ENCODE results near the gene FREY1. TPM values are rescaled to one million over a fixed set of nuclear protein-coding genes. Genes with fewer than 3 reads are reported as not detected.

FREY1 gene
- total and polyA plus RNA-seq, 2 donors (not counting 1 experiment from before 2014, with no cell fraction given), result 0.82 to 6.6 TPM

DNA sequence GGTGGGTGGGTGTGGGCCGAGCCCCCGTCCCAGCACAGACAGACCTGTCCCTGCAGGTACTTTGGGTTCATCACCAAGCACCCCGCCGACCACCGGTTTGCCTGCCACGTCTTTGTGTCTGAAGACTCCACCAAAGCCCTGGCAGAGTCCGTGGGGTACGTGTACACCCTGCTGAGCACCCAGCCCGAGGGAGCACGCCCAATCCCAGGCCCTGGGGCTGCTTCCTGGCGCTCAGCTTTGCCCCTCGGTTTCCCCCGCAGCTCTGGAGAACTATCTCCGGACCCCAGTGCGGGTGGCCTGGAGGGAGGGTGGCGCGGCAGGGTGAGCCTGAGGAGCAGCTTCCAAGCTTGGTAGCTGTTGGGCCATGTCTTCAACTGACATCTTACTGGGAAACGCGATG lies 2.0 kb downstream of the FREY1 start:
- CTCF ChIA-PET, result interaction anchor here (0.5 kb wide), 1 partner anchor 612 kb away, joined by 3 read pairs; no protein-coding TSS in a partner anchor
- H3K9me3 Mint-ChIP-seq (ENCODE audit: insufficient read depth), result no peaks in the 10 kb centered on the region
- peaks cover 3 to 18% of the 10 kb centered on the region in 2 donors for H3K4me1 ChIP-seq (ENCODE audit: control insufficient read depth in 2 of 2, insufficient read depth in 2 of 2, low read length in 2 of 2)
- no peak overlapping the region for H3K4me3 Mint-ChIP-seq
- peaks cover 18% of the 10 kb centered on the region for H3K4me1 Mint-ChIP-seq
- H3K36me3 ChIP-seq (replicated peaks in 1 of 2; ENCODE audit: control extremely low read depth in 1 of 2, control insufficient read depth in 1 of 2, extremely low read depth in 1 of 2, insufficient read depth in 2 of 2, low read length in 1 of 2), result peaks cover 0 to 11% of the 10 kb centered on the region in 2 experiments
- no peak overlapping the region for H3K27ac ChIP-seq (ENCODE audit: low read length in 2 of 2)
- H2AFZ ChIP-seq (ENCODE audit: insufficient read depth, low read depth, low read length, poor library complexity, severe bottlenecking), result no peak overlapping the region
- WGBS (ENCODE audit: insufficient coverage), result 96% methylated on average over 19 of the region's 19 CpGs
- no peak overlapping the region for H3K4me3 ChIP-seq (ENCODE audit: control extremely low read depth in 1 of 5, extremely low read depth in 1 of 5, insufficient read depth in 1 of 5, low read depth in 2 of 5, low read length in 4 of 5)
- intact Hi-C loops (cut with micrococcal nuclease), result no loop called here
- no peak overlapping the region for H3K4me2 ChIP-seq (replicated peaks; ENCODE audit: low read depth, low read length, poor library complexity, severe bottlenecking)
- TF ChIP-seq EZH2 (IDR thresholded peaks at IDR 0.05; ENCODE audit: borderline replicate concordance, insufficient read depth, low read depth, low read length, poor library complexity, severe bottlenecking), result no peak
- TF ChIP-seq, protein P1, sequence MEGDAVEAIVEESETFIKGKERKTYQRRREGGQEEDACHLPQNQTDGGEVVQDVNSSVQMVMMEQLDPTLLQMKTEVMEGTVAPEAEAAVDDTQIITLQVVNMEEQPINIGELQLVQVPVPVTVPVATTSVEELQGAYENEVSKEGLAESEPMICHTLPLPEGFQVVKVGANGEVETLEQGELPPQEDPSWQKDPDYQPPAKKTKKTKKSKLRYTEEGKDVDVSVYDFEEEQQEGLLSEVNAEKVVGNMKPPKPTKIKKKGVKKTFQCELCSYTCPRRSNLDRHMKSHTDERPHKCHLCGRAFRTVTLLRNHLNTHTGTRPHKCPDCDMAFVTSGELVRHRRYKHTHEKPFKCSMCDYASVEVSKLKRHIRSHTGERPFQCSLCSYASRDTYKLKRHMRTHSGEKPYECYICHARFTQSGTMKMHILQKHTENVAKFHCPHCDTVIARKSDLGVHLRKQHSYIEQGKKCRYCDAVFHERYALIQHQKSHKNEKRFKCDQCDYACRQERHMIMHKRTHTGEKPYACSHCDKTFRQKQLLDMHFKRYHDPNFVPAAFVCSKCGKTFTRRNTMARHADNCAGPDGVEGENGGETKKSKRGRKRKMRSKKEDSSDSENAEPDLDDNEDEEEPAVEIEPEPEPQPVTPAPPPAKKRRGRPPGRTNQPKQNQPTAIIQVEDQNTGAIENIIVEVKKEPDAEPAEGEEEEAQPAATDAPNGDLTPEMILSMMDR (IDR thresholded peaks at IDR 0.05), result no peak
- ATAC-seq (ENCODE audit: low read depth) (no peak), DNase-seq (no peak)
- no peaks in the 10 kb centered on the region for H3K79me2 ChIP-seq (ENCODE audit: control insufficient read depth, insufficient read depth, low read length)
- H3K9me3 ChIP-seq (ENCODE audit: control extremely low read depth in 1 of 3, control insufficient read depth in 2 of 3, insufficient read depth in 1 of 3, low read length in 2 of 3), result no peaks in the 10 kb centered on the region
- peaks cover 0 to 6% (median 2%) of the 10 kb centered on the region in 4 experiments for H3K27me3 ChIP-seq (replicated peaks in 1 of 4; ENCODE audit: control extremely low read depth in 1 of 4, control insufficient read depth in 3 of 4, insufficient read depth in 4 of 4, low read length in 3 of 4)
- peaks cover 9% of the 10 kb centered on the region for H4K20me1 ChIP-seq (ENCODE audit: control insufficient read depth, insufficient read depth, low read length, poor library complexity, severe bottlenecking)
- no peak overlapping the region for H3K9ac ChIP-seq (ENCODE audit: low read length)
- POLR2A ChIA-PET, result no interaction called here
- H3K27me3 Mint-ChIP-seq, result peaks cover 4% of the 10 kb centered on the region
- no peak overlapping the region for H3K27ac Mint-ChIP-seq

DNA sequence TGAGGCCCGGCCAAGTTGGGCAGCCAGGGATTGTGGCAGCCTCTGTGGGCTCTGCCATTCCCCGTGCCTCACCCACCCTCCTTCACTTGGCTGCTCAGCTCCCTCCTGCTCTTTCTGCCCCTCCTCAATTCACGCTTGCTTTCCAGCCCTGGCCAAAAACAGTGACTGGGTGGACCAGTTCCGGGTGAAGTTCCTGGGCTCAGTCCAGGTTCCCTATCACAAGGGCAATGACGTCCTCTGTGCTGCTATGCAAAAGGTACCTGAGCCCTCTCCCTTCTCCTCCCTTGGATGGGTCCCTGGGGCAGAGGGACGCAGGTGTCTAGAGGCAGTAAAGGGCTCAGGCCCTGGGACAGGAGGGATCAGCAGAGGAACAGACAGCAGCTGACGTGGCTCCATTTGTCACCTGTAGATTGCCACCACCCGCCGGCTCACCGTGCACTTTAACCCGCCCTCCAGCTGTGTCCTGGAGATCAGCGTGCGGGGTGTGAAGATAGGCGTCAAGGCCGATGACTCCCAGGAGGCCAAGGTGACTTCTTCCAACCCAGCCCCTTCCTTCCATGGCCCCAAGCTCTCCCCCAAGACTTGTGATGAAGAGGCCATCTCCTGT lies 2.7 kb downstream of the FREY1 start:
- Mint-ChIP-seq H3K4me3 (no peak overlapping the region), H3K27ac (no peak overlapping the region), H3K27me3 (peaks cover 4% of the 10 kb centered on the region), H3K9me3 (ENCODE audit: insufficient read depth) (no peaks in the 10 kb centered on the region), H3K4me1 (peaks cover 18% of the 10 kb centered on the region)
- H3K9me3 ChIP-seq (ENCODE audit: control extremely low read depth in 1 of 3, control insufficient read depth in 2 of 3, insufficient read depth in 1 of 3, low read length in 2 of 3), result no peaks in the 10 kb centered on the region
- CTCF ChIA-PET, result no interaction called here
- H3K4me3 ChIP-seq (ENCODE audit: control extremely low read depth in 1 of 5, extremely low read depth in 1 of 5, insufficient read depth in 1 of 5, low read depth in 2 of 5, low read length in 4 of 5), result no peak overlapping the region
- peaks cover 0 to 9% (median 2%) of the 10 kb centered on the region in 4 experiments for H3K27me3 ChIP-seq (replicated peaks in 1 of 4; ENCODE audit: control extremely low read depth in 1 of 4, control insufficient read depth in 3 of 4, insufficient read depth in 4 of 4, low read length in 3 of 4)
- no peak overlapping the region for H3K9ac ChIP-seq (ENCODE audit: low read length)
- no peak overlapping the region for H3K27ac ChIP-seq (ENCODE audit: low read length in 2 of 2)
- peaks cover 5 to 21% of the 10 kb centered on the region in 2 donors for H3K4me1 ChIP-seq (ENCODE audit: control insufficient read depth in 2 of 2, insufficient read depth in 2 of 2, low read length in 2 of 2)
- no peak for ATAC-seq (ENCODE audit: low read depth)
- peaks cover 5% of the 10 kb centered on the region for H4K20me1 ChIP-seq (ENCODE audit: control insufficient read depth, insufficient read depth, low read length, poor library complexity, severe bottlenecking)
- TF ChIP-seq, protein P1 (IDR thresholded peaks at IDR 0.05), result no peak
- TF ChIP-seq EZH2 (IDR thresholded peaks at IDR 0.05; ENCODE audit: borderline replicate concordance, insufficient read depth, low read depth, low read length, poor library complexity, severe bottlenecking), result no peak
- WGBS (ENCODE audit: insufficient coverage), result 87% methylated on average over 15 of the region's 15 CpGs
- H3K4me2 ChIP-seq (replicated peaks; ENCODE audit: low read depth, low read length, poor library complexity, severe bottlenecking), result no peak overlapping the region
- H2AFZ ChIP-seq (ENCODE audit: insufficient read depth, low read depth, low read length, poor library complexity, severe bottlenecking), result no peak overlapping the region
- POLR2A ChIA-PET, result no interaction called here
- DNase-seq, result no peak
- H3K79me2 ChIP-seq (ENCODE audit: control insufficient read depth, insufficient read depth, low read length), result no peaks in the 10 kb centered on the region
- intact Hi-C loops (cut with micrococcal nuclease), result no loop called here
- H3K36me3 ChIP-seq (replicated peaks in 1 of 2; ENCODE audit: control extremely low read depth in 1 of 2, control insufficient read depth in 1 of 2, extremely low read depth in 1 of 2, insufficient read depth in 2 of 2, low read length in 1 of 2), result peaks cover 0 to 5% of the 10 kb centered on the region in 2 experiments

Measured in B cell (primary cell).